ENCODE measurements around the gene THSD4. TPM values are rescaled to one million over a fixed set of nuclear protein-coding genes. Genes with fewer than 3 reads are reported as not detected.

THSD4 gene
- total RNA-seq, 1 experiment from 2014 or later, result 65.4 TPM

GRCh38 chr15:71203586-71204474, 88.6 kb downstream of the THSD4 start:
- TF ChIP-seq POLR2AphosphoS5 (IDR thresholded peaks at IDR 0.05; ENCODE audit: low read depth, low read length) (no peak), REST (IDR thresholded peaks at IDR 0.05; ENCODE audit: insufficient read depth in 1 of 2, low read depth in 2 of 2, low read length in 1 of 2) (no peak), SIN3A (IDR thresholded peaks at IDR 0.05; ENCODE audit: borderline replicate concordance, insufficient read depth, low read depth, low read length) (no peak), TCF7L2 (IDR thresholded peaks at IDR 0.05; ENCODE audit: low read depth, low read length) (no peak), CTCF (IDR thresholded peaks at IDR 0.05) (no peak)
- intact Hi-C loops (cut with micrococcal nuclease; ENCODE audit: unreplicated experiment) (no loop called here), in situ Hi-C loops (cut with HindIII; ENCODE audit: low pct_unique_long_range_greater_than_20kb, low sequenced_read_pairs) (no loop called here)
- H3K4me1 ChIP-seq (ENCODE audit: control insufficient read depth, insufficient read depth, low read length), result no peaks in the 10 kb centered on the region
- no peak for ATAC-seq
- no TSS peak for BruUV-seq (replicated peaks)
- no peak overlapping the region for H3K27ac ChIP-seq (ENCODE audit: low read length)
- DNase-seq (ENCODE audit: low read depth, low spot score), result no peak
- no peaks in the 10 kb centered on the region for H3K36me3 ChIP-seq (ENCODE audit: control insufficient read depth, insufficient read depth, low read length)
- no peaks in the 10 kb centered on the region for H3K27me3 ChIP-seq (ENCODE audit: control insufficient read depth, insufficient read depth, low read length)
- no peaks in the 10 kb centered on the region for H3K9me3 ChIP-seq (ENCODE audit: control insufficient read depth, insufficient read depth, low read depth, low read length)
- ChIA-PET POLR2A (interaction anchor here (0.6 kb wide), 1 partner anchor 161 kb away, joined by 3 read pairs; no protein-coding TSS in a partner anchor), CTCF (no interaction called here)
- no peak overlapping the region for H3K4me3 ChIP-seq (ENCODE audit: low read depth in 2 of 2, low read length in 2 of 2)

- DNase-seq (ENCODE audit: low read depth, low spot score) (no peak), ATAC-seq (no peak)
- H3K36me3 ChIP-seq (ENCODE audit: control insufficient read depth, insufficient read depth, low read length), result no peaks in the 10 kb centered on the region
- H3K4me3 ChIP-seq (ENCODE audit: low read depth in 2 of 2, low read length in 2 of 2), result no peak overlapping the region
- ChIA-PET POLR2A (no interaction called here), CTCF (interaction anchor here (0.7 kb wide), 1 partner anchor 574 kb away, joined by 3 read pairs; no protein-coding TSS in a partner anchor)
- no peaks in the 10 kb centered on the region for H3K27me3 ChIP-seq (ENCODE audit: control insufficient read depth, insufficient read depth, low read length)
- no TSS peak for BruUV-seq (replicated peaks)
- intact Hi-C loops (cut with micrococcal nuclease; ENCODE audit: unreplicated experiment), result no loop called here
- TF ChIP-seq SIN3A (IDR thresholded peaks at IDR 0.05; ENCODE audit: borderline replicate concordance, insufficient read depth, low read depth, low read length) (no peak), TCF7L2 (IDR thresholded peaks at IDR 0.05; ENCODE audit: low read depth, low read length) (no peak), CTCF (IDR thresholded peaks at IDR 0.05) (no peak), POLR2AphosphoS5 (IDR thresholded peaks at IDR 0.05; ENCODE audit: low read depth, low read length) (no peak), REST (IDR thresholded peaks at IDR 0.05; ENCODE audit: insufficient read depth in 1 of 2, low read depth in 2 of 2, low read length in 1 of 2) (no peak)
- no peaks in the 10 kb centered on the region for H3K4me1 ChIP-seq (ENCODE audit: control insufficient read depth, insufficient read depth, low read length)
- H3K9me3 ChIP-seq (ENCODE audit: control insufficient read depth, insufficient read depth, low read depth, low read length), result no peaks in the 10 kb centered on the region
- in situ Hi-C loops (cut with HindIII; ENCODE audit: low pct_unique_long_range_greater_than_20kb, low sequenced_read_pairs), result no loop called here
- H3K27ac ChIP-seq (ENCODE audit: low read length), result no peak overlapping the region
Observed at GRCh38 chr15:71207141-71207540, 91.9 kb downstream of the THSD4 start.
